ENCODE data around the gene PPWD1. TPM values are rescaled to one million over a fixed set of nuclear protein-coding genes. Genes with fewer than 3 reads are reported as not detected.

Gene PPWD1
- total RNA-seq, 1 donor from 2014 or later, result 19.6 TPM

DNA sequence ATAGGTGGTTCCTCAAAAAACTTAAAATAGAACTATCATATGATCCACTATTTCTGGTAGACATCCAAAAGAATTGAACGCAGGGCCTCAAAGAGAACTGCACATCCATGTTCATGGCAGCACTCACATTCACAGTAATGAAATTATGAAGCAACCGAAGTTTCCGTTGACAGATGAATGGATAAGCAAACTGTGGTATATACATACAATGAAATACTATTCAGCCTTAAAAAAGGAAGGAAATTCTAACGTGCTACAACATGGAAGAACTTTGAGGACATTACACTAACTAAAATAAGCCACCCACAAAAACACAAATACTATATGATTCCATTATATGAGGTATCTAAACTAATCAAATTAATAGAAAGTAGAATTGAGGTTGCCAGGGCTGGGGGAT, 18.6 kb upstream of the PPWD1 start:
- TF ChIP-seq, protein P1, sequence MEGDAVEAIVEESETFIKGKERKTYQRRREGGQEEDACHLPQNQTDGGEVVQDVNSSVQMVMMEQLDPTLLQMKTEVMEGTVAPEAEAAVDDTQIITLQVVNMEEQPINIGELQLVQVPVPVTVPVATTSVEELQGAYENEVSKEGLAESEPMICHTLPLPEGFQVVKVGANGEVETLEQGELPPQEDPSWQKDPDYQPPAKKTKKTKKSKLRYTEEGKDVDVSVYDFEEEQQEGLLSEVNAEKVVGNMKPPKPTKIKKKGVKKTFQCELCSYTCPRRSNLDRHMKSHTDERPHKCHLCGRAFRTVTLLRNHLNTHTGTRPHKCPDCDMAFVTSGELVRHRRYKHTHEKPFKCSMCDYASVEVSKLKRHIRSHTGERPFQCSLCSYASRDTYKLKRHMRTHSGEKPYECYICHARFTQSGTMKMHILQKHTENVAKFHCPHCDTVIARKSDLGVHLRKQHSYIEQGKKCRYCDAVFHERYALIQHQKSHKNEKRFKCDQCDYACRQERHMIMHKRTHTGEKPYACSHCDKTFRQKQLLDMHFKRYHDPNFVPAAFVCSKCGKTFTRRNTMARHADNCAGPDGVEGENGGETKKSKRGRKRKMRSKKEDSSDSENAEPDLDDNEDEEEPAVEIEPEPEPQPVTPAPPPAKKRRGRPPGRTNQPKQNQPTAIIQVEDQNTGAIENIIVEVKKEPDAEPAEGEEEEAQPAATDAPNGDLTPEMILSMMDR (IDR thresholded peaks at IDR 0.05; ENCODE audit: insufficient read depth, low read length, poor library complexity, severe bottlenecking), result no peak
- no peak for DNase-seq (ENCODE audit: low read depth)
- H3K27me3 ChIP-seq (ENCODE audit: control insufficient read depth, insufficient read depth, low read length), result no peaks in the 10 kb centered on the region
- H3K36me3 ChIP-seq (ENCODE audit: control insufficient read depth, insufficient read depth, low read length), result no peaks in the 10 kb centered on the region
- H3K4me3 ChIP-seq (ENCODE audit: low read depth, low read length), result no peak overlapping the region

DNA sequence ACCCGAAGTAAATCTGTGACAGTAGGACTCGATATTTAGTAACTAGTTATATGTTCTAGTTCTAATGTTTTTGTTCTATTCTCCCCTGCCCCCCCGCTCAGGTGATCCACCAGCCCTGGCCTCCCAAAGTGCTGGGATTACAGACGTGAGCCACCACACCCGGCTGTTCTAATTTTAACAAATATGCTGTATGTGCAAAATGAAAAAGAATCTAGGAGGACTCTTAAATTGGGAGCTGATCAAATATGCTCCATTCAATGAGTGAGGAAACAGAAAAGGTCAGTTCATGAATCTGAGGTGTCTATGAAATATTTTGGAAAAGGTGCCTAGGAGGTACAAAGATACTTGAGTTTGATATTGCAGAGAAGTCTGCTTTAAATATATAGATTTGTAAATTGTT, 17.0 kb upstream of the PPWD1 start:
- DNase-seq (ENCODE audit: low read depth), result no peak
- TF ChIP-seq, protein P1 (IDR thresholded peaks at IDR 0.05; ENCODE audit: insufficient read depth, low read length, poor library complexity, severe bottlenecking), result no peak
- Histone ChIP-seq H3K27me3 (ENCODE audit: control insufficient read depth, insufficient read depth, low read length) (no peaks in the 10 kb centered on the region), H3K36me3 (ENCODE audit: control insufficient read depth, insufficient read depth, low read length) (no peaks in the 10 kb centered on the region), H3K4me3 (ENCODE audit: low read depth, low read length) (no peak overlapping the region)

DNA sequence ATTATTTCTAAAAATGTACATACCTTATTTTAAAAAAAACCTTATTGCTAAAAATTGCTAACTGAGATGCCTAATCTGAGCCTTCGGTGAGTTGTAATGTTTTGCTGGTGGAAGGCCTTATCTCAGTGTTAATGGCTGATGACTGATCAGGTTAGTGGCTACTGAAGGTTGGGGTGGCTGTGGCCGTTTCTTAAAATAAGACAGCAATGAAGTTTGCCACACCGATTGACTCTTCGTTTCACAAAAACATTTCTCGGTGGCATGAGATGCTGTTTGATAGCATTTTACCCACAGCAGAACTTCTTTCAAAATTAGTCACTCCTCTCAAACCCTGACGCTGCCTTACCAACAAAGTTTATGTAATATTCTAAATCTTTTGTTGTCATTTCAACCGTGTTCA, 14.8 kb upstream of the PPWD1 start:
- no peak overlapping the region for H3K4me3 ChIP-seq (ENCODE audit: low read depth, low read length)
- DNase-seq (ENCODE audit: low read depth), result no peak
- TF ChIP-seq, protein P1 (IDR thresholded peaks at IDR 0.05; ENCODE audit: insufficient read depth, low read length, poor library complexity, severe bottlenecking), result no peak
- no peaks in the 10 kb centered on the region for H3K27me3 ChIP-seq (ENCODE audit: control insufficient read depth, insufficient read depth, low read length)
- H3K36me3 ChIP-seq (ENCODE audit: control insufficient read depth, insufficient read depth, low read length), result no peaks in the 10 kb centered on the region

DNA sequence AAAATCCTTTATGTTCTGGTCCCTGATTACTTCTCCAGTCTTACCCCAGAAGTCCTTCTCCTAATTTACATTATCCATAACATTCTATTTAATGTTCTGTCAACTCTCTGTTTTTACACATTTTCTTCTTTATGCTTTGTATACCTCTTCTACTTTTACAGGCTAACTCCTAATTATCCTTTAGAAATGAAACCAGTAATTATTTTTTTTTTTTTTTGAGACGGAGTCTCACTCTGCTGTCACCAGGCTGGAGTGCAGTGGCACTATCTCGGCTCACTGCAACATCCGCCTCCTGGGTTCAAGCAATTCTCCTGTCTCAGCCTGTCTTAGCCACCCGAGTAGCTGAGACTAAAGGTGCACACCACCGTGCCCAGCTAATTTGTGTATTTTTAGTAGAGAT, 9.2 kb upstream of the PPWD1 start:
- TF ChIP-seq, protein P1 (IDR thresholded peaks at IDR 0.05; ENCODE audit: insufficient read depth, low read length, poor library complexity, severe bottlenecking), result no peak
- Histone ChIP-seq H3K4me3 (ENCODE audit: low read depth, low read length) (no peak overlapping the region), H3K27me3 (ENCODE audit: control insufficient read depth, insufficient read depth, low read length) (no peaks in the 10 kb centered on the region), H3K36me3 (ENCODE audit: control insufficient read depth, insufficient read depth, low read length) (no peaks in the 10 kb centered on the region)
- no peak for DNase-seq (ENCODE audit: low read depth)

DNA sequence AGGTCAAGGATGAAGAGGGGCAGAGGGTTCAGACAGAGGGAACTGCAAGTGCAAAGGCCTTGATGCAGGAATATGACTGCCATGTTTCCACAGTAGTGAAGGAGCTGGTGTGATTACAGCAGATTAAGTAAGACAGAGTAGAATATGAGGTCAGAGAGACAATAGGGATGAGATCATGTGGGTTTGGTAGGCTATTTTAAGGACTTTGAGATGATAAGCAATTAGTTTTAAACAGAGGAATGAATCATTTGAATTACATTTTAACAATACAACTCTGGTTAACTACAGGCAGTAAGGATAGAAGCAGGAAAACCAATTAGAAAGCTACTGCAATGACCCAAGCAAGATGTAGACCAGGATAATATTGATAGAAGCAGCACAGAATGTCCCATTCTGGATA, 7.8 kb upstream of the PPWD1 start:
- TF ChIP-seq, protein P1 (IDR thresholded peaks at IDR 0.05; ENCODE audit: insufficient read depth, low read length, poor library complexity, severe bottlenecking), result no peak
- H3K4me3 ChIP-seq (ENCODE audit: low read depth, low read length), result no peak overlapping the region
- no peaks in the 10 kb centered on the region for H3K36me3 ChIP-seq (ENCODE audit: control insufficient read depth, insufficient read depth, low read length)
- H3K27me3 ChIP-seq (ENCODE audit: control insufficient read depth, insufficient read depth, low read length), result no peaks in the 10 kb centered on the region
- DNase-seq (ENCODE audit: low read depth), result no peak

DNA sequence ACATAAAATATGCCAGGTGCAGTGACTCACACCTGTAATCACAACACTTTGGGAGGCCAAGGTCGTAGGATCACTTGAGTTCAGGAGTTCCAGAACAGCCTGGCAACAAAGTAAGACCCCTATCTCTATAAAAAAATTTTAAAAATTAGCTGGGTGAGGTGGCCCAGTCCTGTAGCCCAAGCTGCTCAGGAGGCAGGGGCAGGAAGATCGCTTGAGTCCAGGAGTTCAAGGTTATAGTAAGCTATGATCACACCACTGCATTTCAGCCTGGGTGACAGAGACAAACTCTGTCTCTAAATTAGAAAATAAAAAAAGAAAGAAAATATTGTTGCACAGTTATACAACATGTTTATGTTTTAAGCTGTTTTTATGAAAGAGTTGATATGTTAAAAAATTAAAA, 6.9 kb upstream of the PPWD1 start:
- TF ChIP-seq, protein P1 (IDR thresholded peaks at IDR 0.05; ENCODE audit: insufficient read depth, low read length, poor library complexity, severe bottlenecking), result no peak
- H3K36me3 ChIP-seq (ENCODE audit: control insufficient read depth, insufficient read depth, low read length), result no peaks in the 10 kb centered on the region

More for the DNA sequence above, 6.9 kb upstream of the PPWD1 start:
- H3K4me3 ChIP-seq (ENCODE audit: low read depth, low read length), result no peak overlapping the region
- DNase-seq (ENCODE audit: low read depth), result no peak
- no peaks in the 10 kb centered on the region for H3K27me3 ChIP-seq (ENCODE audit: control insufficient read depth, insufficient read depth, low read length)

Measured in kidney epithelial cell (primary cell).